GM19455 (cell line): ENCODE results near the gene NXF1.
"Not testable (repeated sequence)": the region's sequence is repeated elsewhere in the genome, so short reads cannot be mapped to it uniquely, and the experiment has no call there.

ENCODE experiments used
- ATAC-seq: cut with Tn5 transposase; IDR thresholded peaks from one replicate; pipeline ENCODE4 v1.9.1; 2021; ENCODE audit not compliant: unreplicated experiment

The NXF1 gene

DNA sequence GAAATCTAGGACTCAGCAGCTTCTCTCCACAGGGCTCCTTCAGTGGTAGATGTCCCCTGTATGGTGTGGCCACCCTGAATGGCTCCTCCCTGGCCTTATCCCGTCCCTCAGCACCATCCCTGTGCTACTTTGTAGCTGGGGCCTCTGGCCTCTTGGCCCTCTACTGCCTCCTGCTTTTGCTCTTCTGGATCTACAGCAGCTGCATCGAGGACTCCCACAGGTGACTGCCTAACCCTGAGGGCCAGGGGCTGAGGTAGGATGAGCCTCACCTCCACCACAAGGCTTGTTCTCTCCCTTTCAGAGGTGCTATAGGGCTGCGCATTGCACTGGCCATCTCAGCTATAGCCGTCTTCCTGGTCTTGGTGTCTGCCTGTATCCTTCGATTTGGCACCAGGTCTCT, 16.2 kb downstream of the NXF1 start:
- ATAC-seq: no peak

DNA sequence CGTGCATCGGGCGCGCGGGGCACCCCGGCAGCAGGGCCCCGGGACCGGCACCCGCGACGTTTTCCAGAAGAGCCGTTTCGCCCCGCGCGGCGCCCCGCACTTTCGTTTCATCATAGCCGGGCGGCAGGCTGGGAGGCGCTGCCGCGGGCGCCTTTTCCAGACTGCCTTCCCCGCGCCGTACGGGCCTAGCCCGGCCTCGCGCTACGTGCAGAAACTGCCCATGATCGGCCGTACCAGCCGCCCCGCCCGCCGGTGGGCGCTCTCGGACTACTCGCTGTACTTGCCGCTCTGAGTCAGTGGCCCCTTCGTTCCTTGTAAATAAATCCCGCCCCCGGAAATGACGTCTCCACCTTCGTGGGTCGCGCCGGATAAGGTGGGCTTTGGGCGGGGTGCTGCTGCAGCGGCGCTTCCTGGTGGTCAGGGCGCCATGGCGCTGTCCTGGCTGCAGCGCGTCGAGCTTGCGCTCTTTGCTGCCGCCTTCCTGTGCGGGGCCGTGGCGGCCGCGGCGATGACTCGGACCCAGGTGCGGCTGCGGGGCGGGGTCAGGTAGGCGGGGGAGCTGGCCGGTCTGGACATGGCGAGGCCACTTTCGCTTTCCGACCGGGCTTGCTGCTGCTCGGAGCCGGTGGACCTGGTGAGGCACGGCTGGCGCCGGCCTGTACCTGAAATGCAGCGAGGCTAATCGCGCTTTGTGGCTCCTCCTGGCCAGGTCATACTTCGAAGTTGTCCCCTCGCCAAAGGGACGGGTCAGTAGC, 18.1 kb downstream of the NXF1 start, which contains the start of gene TMEM179B:
Gene TMEM179B (plus strand): TSS at position 398 of the 755 bp plus-strand sequence. CDS start 30 bp downstream, at position 428.
- ATAC-seq: peak; percentile 70

DNA sequence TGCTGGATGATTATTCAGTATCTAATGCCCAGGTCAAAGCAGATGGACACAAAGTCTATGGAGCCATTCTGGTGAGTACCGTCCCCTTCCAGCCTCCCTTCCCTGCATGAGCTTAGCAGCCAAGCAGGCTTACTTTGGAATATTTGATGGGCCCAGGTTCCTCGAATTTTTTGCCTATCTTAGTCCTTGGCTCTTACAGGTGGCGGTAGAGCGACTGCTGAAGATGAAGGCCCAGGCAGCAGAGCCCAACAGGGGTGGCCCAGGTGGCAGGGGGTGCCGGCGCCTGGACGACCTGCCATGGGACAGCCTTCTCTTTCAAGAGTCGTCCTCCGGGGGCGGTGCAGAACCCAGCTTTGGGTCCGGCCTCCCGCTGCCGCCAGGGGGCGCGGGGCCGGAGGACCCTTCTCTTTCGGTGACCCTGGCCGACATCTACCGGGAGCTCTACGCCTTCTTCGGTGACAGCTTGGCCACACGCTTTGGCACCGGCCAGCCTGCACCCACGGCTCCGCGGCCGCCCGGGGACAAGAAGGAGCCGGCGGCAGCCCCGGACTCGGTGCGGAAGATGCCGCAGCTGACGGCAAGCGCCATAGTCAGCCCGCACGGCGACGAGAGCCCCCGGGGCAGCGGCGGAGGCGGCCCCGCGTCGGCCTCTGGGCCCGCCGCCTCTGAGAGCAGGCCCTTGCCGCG, 18.8 kb downstream of the NXF1 start:
- ATAC-seq: peak; percentile 76

DNA sequence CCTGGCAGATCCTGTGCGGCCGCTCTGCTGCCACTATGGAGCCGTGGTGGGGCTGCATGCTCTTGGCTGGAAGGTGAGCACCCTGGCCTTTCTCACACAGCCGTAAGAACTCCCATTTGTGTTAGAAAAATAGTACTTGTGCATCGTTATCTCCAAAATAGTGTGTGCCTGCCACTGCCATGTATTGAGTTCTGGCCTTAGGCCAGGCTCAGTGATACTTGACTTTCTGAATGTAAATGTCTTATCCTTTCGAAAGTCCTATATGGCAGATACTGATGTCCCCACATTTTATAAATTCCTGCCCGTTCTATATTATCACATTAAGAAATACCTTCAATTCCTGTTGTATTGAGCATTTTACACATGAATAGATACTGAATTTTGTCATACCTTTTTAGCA, 22.5 kb downstream of the NXF1 start:
- no peak for ATAC-seq

DNA sequence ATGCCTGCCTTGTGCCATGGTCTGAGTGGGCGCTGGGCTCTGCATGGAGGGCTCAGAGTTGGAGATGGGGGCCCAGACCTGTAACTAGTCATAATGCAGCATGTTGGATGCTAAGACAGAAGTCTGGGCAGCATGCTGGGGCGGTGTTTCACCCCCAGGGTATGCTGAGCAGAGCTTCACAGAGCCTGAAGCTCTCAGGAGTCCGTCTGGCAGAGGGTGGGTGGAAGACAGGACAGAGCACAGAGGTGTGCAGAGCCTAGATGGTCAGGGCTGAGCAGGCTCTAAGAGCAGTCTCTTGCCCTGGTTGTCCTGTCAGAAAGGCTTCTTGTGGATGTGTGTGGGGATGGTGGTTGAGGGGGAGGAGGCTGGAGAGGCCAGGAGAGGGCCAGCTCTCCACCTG, 26.8 kb downstream of the NXF1 start:
- no peak for ATAC-seq

DNA sequence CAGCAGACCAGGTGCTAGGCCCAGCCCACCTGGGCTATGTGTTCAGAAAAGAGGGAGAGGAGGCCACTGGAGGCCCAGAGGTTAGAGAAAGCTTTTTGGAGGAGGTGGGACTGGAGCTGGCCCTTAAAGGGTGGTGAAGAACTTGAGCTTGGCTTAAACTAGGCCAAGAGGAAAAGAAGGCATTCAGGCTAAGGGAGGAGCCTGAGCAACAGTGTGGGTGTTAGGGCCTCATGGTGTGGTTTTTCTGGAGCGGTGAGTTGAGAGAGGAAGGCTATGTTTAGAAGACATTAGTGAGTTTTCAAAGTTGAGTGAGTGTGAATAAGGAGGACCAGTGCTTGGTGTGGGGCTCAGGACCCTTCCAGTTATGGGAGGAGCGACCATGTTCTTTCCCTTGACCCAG, 27.9 kb downstream of the NXF1 start:
- ATAC-seq: no peak

DNA sequence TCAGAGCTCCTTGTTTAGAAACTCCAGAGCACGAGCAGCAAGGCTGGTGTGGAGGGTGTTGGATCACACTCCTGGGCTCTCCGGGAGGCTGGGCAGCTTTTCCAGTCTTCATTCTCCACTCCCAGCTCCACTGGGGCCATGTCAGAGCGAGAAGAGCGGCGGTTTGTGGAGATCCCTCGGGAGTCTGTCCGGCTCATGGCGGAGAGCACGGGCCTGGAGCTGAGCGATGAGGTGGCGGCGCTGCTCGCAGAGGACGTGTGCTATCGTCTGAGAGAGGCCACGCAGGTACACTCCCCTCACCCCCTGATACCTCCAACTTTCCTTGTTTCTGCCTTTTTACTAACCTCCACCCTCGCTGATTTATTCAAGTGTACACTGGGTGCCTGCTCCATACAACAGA, 29.6 kb downstream of the NXF1 start:
- no peak for ATAC-seq

DNA sequence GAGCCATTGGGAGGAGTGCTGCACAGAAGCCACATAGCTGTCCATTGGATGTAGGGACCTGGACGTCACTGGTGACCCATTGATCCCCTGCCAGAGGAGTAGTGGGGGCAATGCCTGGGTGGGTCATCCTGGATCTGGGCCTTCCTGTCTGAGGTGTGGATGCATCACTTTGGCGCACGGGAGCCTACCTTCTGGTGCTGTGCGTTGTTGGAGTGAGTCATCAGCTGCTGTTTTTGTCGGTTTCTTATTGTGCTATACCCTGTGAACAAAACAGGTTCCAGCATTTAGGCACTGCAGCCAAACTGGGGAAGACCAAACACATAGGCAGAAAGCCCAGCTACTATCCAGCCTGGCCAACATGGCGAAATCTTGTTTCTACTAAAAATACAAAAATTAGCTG, 30.8 kb downstream of the NXF1 start:
- ATAC-seq: no peak

DNA sequence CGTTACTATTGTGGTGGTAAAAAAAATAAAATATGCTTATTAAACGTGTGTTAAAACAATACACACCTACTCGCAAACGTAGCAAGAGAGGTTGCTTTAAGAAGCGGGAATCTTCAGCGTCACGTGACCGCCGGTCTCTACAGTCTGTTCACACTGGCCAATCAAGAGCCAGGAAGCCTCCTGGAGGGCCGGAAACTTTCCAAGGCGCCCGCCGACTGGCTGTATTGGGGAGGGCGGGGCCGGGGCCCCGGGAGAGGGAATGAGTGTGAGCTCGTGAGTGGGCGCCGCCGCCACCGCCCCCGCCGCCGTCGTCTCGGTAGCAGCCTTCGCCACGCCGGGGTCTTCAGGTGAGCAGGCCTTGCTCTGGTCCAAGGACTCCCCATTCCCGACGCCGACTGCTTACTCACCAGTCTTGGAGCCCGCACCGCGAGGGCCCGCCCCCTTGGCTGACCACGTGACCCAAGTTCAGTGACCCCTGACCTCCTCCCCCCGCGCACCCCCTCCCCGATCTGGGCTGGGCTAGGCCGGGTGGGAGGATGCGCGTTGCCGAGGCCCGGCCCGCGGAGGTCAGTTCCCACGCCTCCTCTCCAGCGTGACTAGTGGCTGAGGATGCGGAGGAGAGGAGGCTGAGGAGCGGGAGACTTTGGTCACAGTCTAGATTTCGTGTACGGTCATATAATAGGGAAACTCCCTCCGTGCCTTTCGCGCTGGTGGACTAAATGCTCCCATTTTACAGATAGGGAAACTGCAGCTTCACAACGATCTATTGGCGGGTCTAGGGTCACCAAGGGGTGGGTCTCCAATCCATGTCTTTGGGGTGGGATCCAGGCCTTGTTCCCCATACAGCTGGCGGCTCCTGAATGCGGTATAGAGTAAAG, 33.9 kb downstream of the NXF1 start, which contains the start of gene TAF6L:
Gene TAF6L (plus strand): TSS at position 253 of the 878 bp plus-strand sequence. CDS start 4,388 bp downstream, outside the sequence.
- ATAC-seq: peak; percentile 75

DNA sequence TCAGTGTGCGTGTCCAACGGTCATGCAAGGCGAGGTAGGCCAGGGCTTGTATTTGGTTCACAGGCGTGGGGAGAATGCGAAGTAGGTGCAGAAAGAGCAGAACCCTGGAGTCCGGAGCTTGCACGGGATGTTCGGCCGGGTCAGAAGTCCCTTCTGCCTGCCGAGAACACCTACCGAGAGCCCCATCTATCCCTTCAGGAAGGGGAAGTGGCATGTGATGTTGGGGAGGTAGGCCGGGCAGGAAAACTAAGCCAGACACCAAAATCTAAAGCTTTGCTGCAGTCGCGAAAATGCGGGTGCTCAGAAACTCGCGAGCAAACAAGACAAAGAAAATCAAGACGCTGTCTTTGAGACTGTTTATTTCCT, 34.5 kb downstream of the NXF1 start:
- no peak for ATAC-seq

DNA sequence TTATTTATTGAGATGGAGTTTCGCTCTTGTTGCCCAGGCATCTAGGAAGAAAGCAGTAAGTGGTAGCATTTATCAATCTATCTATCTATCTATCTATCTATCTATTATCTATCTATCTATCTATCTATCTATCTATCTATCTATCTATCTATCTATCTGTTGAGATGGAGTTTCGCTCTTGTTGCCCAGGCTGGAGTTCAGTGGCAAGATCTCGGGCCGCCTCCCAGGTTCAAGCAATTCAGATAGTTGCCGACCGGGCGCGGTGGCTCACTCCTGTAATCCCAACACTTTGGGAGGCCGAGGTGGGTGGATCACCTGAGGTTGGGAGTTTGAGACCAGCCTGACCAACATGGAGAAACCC, 44.4 kb downstream of the NXF1 start:
- not testable (repeated sequence) for ATAC-seq

DNA sequence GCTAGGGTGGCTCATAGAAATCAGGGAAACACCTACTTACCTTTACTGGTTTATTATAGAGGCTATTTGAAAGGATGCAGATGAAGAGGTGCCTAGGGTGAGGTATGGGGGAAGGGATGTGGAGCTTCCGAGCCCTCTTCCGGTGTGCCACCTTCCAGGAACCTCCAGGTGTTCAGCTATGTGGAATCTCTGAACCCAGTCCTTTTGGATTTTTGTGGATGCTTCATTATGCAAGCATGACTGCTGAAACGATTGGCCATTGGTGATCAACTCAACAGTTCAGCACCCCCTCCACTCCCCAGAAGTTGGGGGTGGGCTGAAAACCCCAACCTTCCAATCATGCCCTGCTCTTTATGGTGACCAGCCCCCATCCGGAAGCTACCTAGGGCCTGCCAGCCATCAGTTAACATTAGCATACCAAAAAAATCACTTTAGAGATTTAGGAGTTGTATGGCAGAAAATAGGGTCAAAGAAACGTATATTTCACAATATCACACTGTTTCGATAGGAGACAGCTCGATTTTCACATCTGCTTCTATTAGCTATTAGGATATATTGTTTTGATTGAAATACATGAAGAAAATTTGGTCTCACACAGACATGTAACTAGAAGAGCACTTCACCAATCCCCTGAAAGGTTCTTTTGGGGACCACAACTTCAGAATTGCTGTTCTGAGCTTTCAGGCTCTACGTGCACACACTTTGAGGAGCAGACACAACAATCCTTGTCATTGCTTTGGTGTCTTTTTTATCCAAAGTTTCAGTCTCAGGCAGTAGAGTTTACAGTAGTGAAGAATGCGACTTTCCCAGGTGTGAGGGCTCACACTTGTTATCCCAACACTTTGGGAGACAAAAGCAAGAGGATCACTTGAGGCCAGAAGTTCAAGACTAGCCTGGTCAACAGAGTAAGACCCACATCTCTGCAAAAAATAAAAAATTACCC, 47.1 kb downstream of the NXF1 start:
- ATAC-seq: no peak

DNA sequence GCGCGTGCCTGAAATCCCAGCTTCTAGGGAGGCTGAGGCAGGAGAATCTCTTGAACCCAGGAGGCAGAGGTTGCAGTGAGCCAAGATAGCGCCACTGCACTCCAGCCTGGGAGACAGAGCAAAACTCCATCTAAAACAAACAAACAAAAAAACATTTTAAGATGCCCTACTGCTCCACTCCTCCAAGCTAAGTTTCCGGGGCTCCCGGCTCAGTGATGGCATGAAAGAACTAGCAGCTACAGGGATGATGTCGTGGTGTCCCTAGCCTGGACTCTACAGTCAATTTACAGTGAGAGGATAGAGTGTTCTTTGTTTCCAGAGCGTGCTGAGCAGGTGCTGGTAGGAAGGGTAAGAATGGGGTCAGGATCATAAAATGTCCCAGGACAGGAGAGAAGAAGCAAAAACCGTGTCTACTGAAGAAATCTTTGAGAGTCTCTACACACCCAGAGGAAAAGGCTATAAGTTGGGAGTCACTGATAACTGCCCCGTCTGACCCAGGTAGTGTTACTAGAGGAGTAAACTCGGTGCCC, 50.1 kb downstream of the NXF1 start:
- no peak for ATAC-seq

DNA sequence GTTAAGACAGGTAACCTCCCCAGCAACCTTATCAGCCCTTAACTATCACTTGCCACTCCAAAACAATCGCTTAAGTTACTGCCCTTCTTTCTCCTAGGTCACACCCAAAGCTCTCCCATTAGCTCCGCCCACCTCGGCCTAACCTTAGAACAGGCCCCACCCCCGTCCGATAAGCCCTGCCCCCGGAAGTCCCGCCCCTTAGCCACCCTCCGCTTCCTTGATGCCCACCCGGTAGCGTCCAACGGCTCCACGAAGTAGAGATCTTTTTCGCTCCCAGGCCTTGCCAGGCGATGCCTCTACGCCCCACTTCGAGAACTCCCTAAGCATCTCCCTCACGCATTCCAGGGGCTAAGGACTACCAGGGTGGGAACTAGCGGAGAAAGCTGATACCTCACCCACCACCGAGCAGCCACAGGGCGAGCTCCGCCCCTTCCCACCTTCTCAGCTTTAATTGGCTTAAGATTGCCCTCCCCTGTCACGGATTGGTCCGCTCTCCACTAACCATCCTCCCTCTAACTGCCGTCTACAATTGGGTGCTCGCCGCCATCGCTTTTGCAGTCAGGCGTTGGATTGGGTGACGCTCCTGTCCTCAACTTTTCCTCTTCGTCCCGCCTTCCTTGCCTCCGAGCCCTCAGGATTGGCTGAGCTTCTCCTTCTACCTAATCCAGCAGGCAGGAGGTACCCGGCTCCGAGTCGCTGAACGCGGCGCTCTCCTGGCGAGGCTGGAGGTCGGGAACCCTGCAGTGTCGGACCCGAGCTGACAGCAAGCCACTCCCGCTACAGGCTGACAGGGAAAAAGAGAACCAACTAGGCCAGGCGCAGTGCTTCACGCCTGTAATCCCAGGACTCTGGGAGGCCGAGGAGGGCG, 51.3 kb downstream of the NXF1 start, which contains the start of gene ZBTB3:
Gene ZBTB3 (minus strand): TSS at position 425 of the 868 bp plus-strand sequence. CDS start 496 bp downstream, outside the sequence.
- ATAC-seq: peak; percentile 97

DNA sequence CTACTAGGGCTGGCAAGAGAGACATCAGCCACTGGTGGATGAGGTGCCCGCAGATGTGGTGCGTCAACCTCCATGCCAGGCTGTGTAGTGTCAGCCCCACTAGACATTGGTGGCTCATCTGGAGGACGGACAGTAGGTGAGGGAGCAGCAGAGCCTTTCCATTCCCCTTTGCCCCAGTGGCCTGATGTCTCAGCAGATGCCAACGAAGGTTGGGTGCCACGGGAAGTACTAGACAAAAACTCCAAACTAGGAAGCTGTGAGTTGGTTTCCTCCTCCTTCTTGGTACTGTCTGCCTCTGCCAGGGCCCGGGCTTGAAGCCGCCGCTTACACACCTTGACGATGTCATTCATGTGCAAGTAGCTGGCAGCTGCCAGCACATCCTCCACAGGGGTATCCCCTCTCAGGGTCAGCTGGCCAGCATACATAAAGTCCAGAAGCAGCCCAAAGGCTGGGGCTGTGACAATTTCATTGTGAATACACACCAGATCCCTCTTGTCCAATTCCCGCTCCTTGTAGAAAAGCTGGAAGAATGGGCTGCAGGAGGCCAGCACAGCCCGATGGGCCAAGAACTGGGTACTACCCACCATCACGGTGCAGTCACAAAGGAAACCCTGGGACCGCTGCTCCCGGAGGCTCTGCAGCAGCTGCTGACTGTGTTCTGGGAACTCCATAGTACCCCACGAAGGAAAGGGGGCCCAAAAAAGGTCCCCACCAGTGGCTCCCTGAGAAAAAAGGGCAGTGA, 52.1 kb downstream of the NXF1 start:
- no peak for ATAC-seq

DNA sequence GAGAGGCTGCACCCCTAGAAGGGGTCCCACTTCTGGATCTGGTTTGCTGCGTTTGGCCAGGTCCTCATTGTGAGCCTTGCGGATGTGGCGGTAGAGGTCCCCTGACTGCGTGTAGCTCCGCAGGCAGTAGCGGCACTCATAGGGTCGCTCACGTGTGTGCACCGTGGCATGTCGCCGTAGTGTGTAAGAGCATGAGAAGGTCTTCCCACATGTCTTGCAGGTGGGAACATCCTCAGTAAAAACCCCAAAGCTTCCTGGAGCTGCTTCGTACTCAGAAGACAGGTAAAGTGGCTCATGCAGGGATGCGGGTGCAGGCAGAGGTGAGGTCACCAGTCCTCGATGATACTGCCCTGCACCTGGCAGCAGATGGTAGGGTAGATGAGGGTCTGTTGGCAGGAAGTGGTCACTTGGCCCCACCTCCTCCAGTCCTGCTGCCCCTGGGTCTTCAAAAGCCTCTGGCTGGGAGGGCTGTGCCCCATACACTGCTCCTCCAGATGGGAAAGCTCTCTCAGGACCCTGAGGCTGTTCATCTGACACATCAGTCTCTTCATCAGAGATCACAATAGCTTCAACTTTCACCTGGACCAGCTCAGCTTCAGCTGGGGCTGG, 53.0 kb downstream of the NXF1 start:
- no peak for ATAC-seq

DNA sequence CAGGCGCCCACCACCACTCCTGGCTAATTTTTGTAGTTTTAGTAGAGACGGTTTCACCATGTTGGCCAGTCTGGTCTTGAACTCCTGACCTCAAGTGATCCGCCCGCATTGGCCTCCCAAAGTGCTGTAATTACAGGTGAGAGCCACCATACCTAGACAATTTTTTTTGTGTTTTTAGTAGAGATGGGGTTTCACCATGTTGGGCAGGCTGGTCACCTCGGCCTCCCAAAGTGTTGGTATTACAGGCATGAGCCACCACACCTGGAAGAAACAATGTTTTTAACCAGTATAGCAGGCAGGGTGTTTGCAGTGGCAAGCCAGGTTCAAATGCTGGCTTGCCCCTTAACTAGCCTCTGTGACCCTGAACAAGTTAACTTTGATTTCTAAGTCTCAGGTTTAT, 55.3 kb downstream of the NXF1 start:
- not testable (repeated sequence) for ATAC-seq
